Left lung (tissue), 10 donors: ENCODE results near the gene ITIH3. TPM values are rescaled to one million over a fixed set of nuclear protein-coding genes. Genes with fewer than 3 reads are reported as not detected.
A peak's percentile ranks its signal among the peaks of the same experiment; 100 is the strongest.

Experiments
- ATAC-seq: fragments of 200-7000 bp; cut with Tn5 transposase; one replicate; pipeline ENCODE4 v1.9.1; 2020; ENCODE audit warnings: moderate library complexity
- DNase-seq, 4 donors: peaks; one replicate each; pipeline ENCODE4 v3.0.0-alpha.2; 2013 to 2020
- H3K27ac ChIP-seq, 2 donors: fragments of 200-600 bp; sonication (generic) in 1 of 2; one replicate each; pipeline versions ENCODE4 v1.5.0 to v1.8.0; 2020 to 2021
- H3K27me3 ChIP-seq, 2 donors: fragments of 200-600 bp; sonication (generic) in 1 of 2; one replicate each; pipeline versions ENCODE4 v1.5.0 to v1.8.0; 2020 to 2021
- H3K36me3 ChIP-seq, 2 donors: fragments of 200-600 bp; sonication (generic) in 1 of 2; one replicate each; pipeline versions ENCODE4 v1.5.0 to v1.8.0; 2020 to 2021
- H3K4me1 ChIP-seq, 2 donors: fragments of 200-600 bp; one replicate each; pipeline ENCODE4 v1.8.0; 2021
- H3K4me3 ChIP-seq, 2 donors: fragments of 200-600 bp; sonication (generic) in 1 of 2; one replicate each; pipeline versions ENCODE4 v1.5.0 to v1.8.0; 2020 to 2021; ENCODE audit warnings: mild to moderate bottlenecking in 1 of 2
- H3K9me3 ChIP-seq, 2 donors: fragments of 200-600 bp; sonication (generic) in 1 of 2; one replicate each; pipeline versions ENCODE4 v1.5.0 to v1.8.0; 2020 to 2021
- intact Hi-C, 2 donors: fragments of 100-400 bp; cut with DNase I; formaldehyde crosslinking; loops; one replicate each; pipeline versions ENCODE4 v1.11.2 to v1.14.2; 2022
- polyA plus RNA-seq, 6 donors: library from polyadenylated mRNA; unstranded; fragments of 120-200 nt; gene quantifications; one replicate each; pipeline ENCODE4 v1.2.1, GENCODE V29; 2013; ENCODE audit not compliant: insufficient read length in 6 of 6
- total RNA-seq, 2 donors: library from RNA; stranded (reverse); fragmentation: NEBNext Ultra II Directional; extraction: Animal tissue kit (Norgen Biotek cat#: 25700); gene quantifications; one replicate each; pipeline ENCODE4 v1.2.1, GENCODE V29; 2021
- TF ChIP-seq, protein P1 (sequence below), 2 donors: fragments of 200-600 bp; sonication (generic) in 1 of 2; IDR thresholded peaks; one replicate each; pipeline versions ENCODE4 v1.5.0 to v1.8.0; 2021; ENCODE audit warnings: antibody characterized with exemption in 2 of 2
- donor health status: DM: no; HTN: yes; CAD: no.
- donor health status: DM: no; HTN: no; CAD: no.

ITIH3 gene
- total and polyA plus RNA-seq, 8 donors: 1.5 to 5.8 (median 3.4) TPM

DNA sequence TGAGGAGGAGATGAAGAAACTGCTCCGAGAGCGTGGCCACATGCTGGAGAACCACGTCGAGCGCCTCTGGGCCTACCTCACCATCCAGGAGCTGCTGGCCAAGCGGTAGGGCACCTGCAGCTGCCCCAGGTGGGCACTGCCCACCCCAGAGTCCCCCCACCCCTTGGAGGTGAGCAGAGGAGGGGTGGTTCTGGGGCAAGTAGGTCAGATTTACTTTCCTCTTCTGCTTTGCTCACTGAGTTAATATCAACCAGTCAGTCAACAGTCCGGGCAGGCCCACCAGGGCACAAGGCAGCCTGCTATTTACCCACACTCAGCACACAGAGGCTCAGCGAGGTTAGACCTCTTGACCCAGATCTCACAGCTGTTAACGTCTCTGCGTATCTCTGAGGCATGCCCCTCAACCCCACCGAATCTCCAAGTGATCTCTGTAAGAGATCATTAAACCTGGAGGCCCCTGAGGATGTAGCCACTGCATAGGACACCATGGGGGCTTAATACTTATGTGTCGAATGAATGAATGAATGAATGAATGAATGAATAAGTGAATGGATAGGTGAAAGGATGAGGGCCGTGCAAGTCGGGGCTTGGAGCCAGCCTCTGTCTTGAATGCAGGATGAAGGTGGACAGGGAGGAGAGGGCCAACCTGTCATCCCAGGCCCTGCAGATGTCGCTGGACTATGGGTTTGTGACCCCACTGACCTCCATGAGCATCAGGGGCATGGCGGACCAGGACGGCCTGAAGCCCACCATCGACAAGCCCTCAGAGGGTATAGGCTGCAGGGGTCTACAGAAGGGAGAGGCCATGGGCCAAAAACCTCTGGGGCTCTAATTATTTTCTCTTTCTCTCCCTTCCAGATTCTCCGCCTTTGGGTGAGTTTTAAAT, 8.0 kb upstream of the ITIH3 start:
- TF ChIP-seq, protein P1, sequence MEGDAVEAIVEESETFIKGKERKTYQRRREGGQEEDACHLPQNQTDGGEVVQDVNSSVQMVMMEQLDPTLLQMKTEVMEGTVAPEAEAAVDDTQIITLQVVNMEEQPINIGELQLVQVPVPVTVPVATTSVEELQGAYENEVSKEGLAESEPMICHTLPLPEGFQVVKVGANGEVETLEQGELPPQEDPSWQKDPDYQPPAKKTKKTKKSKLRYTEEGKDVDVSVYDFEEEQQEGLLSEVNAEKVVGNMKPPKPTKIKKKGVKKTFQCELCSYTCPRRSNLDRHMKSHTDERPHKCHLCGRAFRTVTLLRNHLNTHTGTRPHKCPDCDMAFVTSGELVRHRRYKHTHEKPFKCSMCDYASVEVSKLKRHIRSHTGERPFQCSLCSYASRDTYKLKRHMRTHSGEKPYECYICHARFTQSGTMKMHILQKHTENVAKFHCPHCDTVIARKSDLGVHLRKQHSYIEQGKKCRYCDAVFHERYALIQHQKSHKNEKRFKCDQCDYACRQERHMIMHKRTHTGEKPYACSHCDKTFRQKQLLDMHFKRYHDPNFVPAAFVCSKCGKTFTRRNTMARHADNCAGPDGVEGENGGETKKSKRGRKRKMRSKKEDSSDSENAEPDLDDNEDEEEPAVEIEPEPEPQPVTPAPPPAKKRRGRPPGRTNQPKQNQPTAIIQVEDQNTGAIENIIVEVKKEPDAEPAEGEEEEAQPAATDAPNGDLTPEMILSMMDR (IDR thresholded peaks at IDR 0.05): no peak
- Histone ChIP-seq H3K36me3 (no peaks in the 10 kb centered on the region), H3K9me3 (no peaks in the 10 kb centered on the region), H3K27me3 (peaks cover 0 to 9% of the 10 kb centered on the region in 2 donors), H3K4me3 (no peak overlapping the region), H3K4me1 (no peaks in the 10 kb centered on the region), H3K27ac (no peak overlapping the region)
- DNase-seq: peak in 1 of 4 donors; percentile 57
- intact Hi-C loops: no loop called here
- no peak for ATAC-seq

DNA sequence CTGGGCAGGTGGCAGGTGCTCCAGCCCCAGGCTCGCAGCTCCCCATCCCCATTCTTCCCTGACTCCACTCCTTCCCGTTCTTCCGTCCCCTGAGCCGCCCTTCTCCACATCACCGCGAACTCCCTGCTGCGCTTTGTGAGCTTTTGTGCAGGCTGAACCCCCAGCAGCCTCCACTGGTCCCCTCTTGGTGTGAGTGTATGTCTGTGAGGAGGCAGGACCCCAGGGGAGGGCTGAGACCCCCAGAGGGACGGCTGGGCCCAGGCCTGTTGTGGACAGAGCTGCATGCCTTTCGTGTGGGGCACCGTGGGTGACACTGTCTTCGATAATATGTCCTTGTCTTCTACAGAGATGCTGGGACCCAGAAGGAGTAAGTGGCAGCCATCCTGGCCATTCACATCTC, 7.3 kb upstream of the ITIH3 start:
- intact Hi-C loops: no loop called here

DNA sequence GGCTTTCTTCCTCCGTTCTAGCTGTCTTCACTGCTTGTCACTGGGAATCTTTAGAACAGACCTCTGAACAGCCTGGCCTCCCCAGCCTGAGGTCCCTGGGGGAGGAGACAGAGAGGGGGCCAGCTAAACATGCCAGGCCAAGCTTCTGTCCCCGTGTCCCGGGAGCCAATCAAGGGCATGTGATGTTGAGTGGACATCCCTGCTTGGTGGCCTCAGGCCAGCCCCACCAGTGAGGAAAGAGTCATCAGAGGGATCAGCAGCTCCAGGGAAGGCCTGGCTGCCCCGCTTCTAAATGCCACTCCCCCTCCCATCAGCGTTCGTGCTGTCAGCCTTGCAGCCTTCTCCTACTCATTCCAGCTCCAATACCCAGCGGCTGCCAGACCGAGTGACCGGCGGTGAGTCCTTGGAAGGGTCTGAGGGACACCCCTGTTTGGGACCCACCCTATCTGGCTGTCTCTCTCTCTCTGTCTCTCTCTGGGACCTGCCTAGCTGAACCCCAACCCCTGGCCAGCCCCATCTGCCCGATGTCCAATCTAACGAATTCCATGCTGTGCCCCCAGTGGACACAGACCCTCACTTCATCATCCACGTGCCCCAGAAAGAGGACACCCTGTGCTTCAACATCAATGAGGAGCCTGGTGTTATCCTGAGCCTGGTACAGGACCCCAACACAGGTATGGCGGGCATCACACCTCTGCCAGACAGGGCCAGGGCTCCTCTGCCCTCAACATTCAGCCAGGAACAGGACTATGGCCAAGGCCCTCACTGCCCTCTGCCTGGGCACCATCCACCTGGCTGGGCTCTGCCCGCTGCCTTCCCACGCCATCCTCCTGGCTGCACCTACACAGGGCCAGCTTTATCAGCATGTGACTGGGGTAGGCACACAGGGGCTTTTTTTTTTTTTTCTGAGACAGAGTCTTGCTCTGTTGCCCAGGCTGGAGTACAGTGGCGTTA, 6.6 kb upstream of the ITIH3 start:
- no peaks in the 10 kb centered on the region for H3K36me3 ChIP-seq
- H3K9me3 ChIP-seq: no peaks in the 10 kb centered on the region
- intact Hi-C loops: no loop called here
- no peak overlapping the region for H3K27ac ChIP-seq
- DNase-seq (peak in 1 of 4 donors; percentile 50), ATAC-seq (no peak)
- H3K4me1 ChIP-seq: no peaks in the 10 kb centered on the region
- no peak overlapping the region for H3K4me3 ChIP-seq
- H3K27me3 ChIP-seq: no peaks in the 10 kb centered on the region
- TF ChIP-seq, protein P1 (IDR thresholded peaks at IDR 0.05): no peak

More for the DNA sequence above, 7.3 kb upstream of the ITIH3 start:
- ATAC-seq (no peak), DNase-seq (peak in 1 of 4 donors; percentile 49)
- Histone ChIP-seq H3K9me3 (no peaks in the 10 kb centered on the region), H3K27ac (no peak overlapping the region), H3K36me3 (no peaks in the 10 kb centered on the region), H3K4me3 (no peak overlapping the region), H3K27me3 (peaks cover 0 to 2% of the 10 kb centered on the region in 2 donors), H3K4me1 (no peaks in the 10 kb centered on the region)
- TF ChIP-seq, protein P1 (IDR thresholded peaks at IDR 0.05): no peak

DNA sequence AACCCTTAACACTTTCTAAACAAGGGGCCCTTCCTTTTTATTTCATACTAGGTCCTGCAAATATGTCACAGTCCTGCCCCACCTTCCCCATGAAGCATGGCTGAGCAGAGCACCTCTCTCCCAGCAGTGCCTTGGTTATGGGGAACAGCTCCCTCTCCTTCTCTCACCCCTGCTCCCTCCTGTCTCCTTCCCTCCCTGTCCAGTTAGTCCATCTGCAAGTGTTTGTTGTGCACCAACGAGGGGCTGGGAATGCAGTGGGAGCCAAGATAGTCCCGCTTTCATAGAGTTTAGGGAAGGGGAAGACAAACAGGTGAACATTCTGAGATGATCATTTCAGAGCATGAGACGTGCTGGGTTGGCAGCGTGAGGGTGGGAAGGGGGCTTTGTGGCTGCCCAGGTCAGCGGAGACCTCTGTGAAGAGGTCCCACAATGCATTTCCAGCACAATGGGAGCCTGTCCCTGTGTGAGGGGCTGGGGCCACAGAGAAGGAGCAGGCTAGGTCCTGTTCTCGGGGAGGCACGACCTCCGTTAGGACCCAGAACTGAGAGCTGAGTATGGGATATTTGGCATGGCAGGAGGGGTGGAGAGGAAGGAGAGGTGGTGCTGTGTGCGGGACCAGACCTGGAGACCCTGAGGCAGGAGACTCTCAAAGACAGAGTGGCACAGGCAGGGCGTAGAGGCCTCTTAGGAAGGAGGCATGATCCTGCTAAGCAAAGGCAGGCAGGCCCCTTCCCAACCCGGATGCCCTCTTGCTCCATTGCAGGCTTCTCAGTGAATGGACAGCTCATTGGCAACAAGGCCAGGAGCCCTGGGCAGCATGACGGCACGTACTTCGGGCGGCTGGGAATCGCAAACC, 5.5 kb upstream of the ITIH3 start:
- Histone ChIP-seq H3K27me3 (no peaks in the 10 kb centered on the region), H3K9me3 (no peaks in the 10 kb centered on the region), H3K4me1 (no peaks in the 10 kb centered on the region), H3K36me3 (no peaks in the 10 kb centered on the region), H3K27ac (no peak overlapping the region), H3K4me3 (no peak overlapping the region)
- ATAC-seq: no peak
- intact Hi-C loops: no loop called here
- TF ChIP-seq, protein P1 (IDR thresholded peaks at IDR 0.05): no peak
- DNase-seq: peak in 1 of 4 donors; percentile 43
